ENCODE measurements around the gene ZFP64.
"Not testable (repeated sequence)": the region's sequence is repeated elsewhere in the genome, so short reads cannot be mapped to it uniquely, and the experiment has no call there.

Gene ZFP64

GRCh38 chr20:52224920-52225319, 33.3 kb upstream of the ZFP64 start:
- Histone ChIP-seq H3K27me3 (ENCODE audit: control insufficient read depth, insufficient read depth, low read length, poor library complexity, severe bottlenecking) (no peaks in the 10 kb centered on the region), H3K9me3 (ENCODE audit: control insufficient read depth, low read length) (peaks cover 2% of the 10 kb centered on the region), H3K4me3 (ENCODE audit: insufficient read depth, low read depth, low read length) (no peak overlapping the region), H3K36me3 (ENCODE audit: control insufficient read depth, insufficient read depth, low read length) (peaks cover 3% of the 10 kb centered on the region), H3K27ac (ENCODE audit: insufficient read depth, low read depth, low read length, poor library complexity, severe bottlenecking) (no peak overlapping the region), H3K4me1 (ENCODE audit: control insufficient read depth, insufficient read depth, low read length) (no peaks in the 10 kb centered on the region)
- 86 to 87% methylated on average over 3 of the region's 3 CpGs for WGBS, 2 experiments

- 88 to 90% methylated on average over 4 of the region's 4 CpGs for WGBS, 2 experiments
- H3K27me3 ChIP-seq (ENCODE audit: control insufficient read depth, insufficient read depth, low read length, poor library complexity, severe bottlenecking); H3K9me3 ChIP-seq (ENCODE audit: control insufficient read depth, low read length); H3K4me3 ChIP-seq (ENCODE audit: insufficient read depth, low read depth, low read length); H3K4me1 ChIP-seq (ENCODE audit: control insufficient read depth, insufficient read depth, low read length); H3K36me3 ChIP-seq (ENCODE audit: control insufficient read depth, insufficient read depth, low read length); H3K27ac ChIP-seq (ENCODE audit: insufficient read depth, low read depth, low read length, poor library complexity, severe bottlenecking): not testable (repeated sequence)
These were observed 29.8 kb upstream of the ZFP64 start for GRCh38 chr20:52221362-52221761.

- H3K36me3 ChIP-seq (ENCODE audit: control insufficient read depth, insufficient read depth, low read length); H3K27ac ChIP-seq (ENCODE audit: insufficient read depth, low read depth, low read length, poor library complexity, severe bottlenecking); H3K4me3 ChIP-seq (ENCODE audit: insufficient read depth, low read depth, low read length); H3K9me3 ChIP-seq (ENCODE audit: control insufficient read depth, low read length); H3K4me1 ChIP-seq (ENCODE audit: control insufficient read depth, insufficient read depth, low read length); H3K27me3 ChIP-seq (ENCODE audit: control insufficient read depth, insufficient read depth, low read length, poor library complexity, severe bottlenecking): not testable (repeated sequence)
These were observed 29.3 kb upstream of the ZFP64 start for GRCh38 chr20:52220891-52221290.

- peaks cover 3% of the 10 kb centered on the region for H3K36me3 ChIP-seq (ENCODE audit: control insufficient read depth, insufficient read depth, low read length)
- no peaks in the 10 kb centered on the region for H3K4me1 ChIP-seq (ENCODE audit: control insufficient read depth, insufficient read depth, low read length)
- 84 to 88% methylated on average over 9 of the region's 9 CpGs for WGBS, 2 experiments
- no peaks in the 10 kb centered on the region for H3K27me3 ChIP-seq (ENCODE audit: control insufficient read depth, insufficient read depth, low read length, poor library complexity, severe bottlenecking)
- H3K4me3 ChIP-seq (ENCODE audit: insufficient read depth, low read depth, low read length), result no peak overlapping the region
- H3K9me3 ChIP-seq (ENCODE audit: control insufficient read depth, low read length), result peaks cover 2% of the 10 kb centered on the region
- no peak overlapping the region for H3K27ac ChIP-seq (ENCODE audit: insufficient read depth, low read depth, low read length, poor library complexity, severe bottlenecking)
These were observed 27.9 kb upstream of the ZFP64 start for GRCh38 chr20:52219441-52219840.

- Histone ChIP-seq H3K27me3 (ENCODE audit: control insufficient read depth, insufficient read depth, low read length, poor library complexity, severe bottlenecking) (no peaks in the 10 kb centered on the region), H3K4me1 (ENCODE audit: control insufficient read depth, insufficient read depth, low read length) (no peaks in the 10 kb centered on the region), H3K27ac (ENCODE audit: insufficient read depth, low read depth, low read length, poor library complexity, severe bottlenecking) (no peak overlapping the region), H3K9me3 (ENCODE audit: control insufficient read depth, low read length) (peaks cover 2% of the 10 kb centered on the region), H3K4me3 (ENCODE audit: insufficient read depth, low read depth, low read length) (no peak overlapping the region), H3K36me3 (ENCODE audit: control insufficient read depth, insufficient read depth, low read length) (peaks cover 3% of the 10 kb centered on the region)
- 91 to 97% methylated on average over 1 to 2 of the region's 2 CpGs for WGBS, 2 experiments
These were observed 26.3 kb upstream of the ZFP64 start for GRCh38 chr20:52217689-52218395.

- no peak overlapping the region for H3K27ac ChIP-seq (ENCODE audit: insufficient read depth, low read depth, low read length, poor library complexity, severe bottlenecking)
- H3K27me3 ChIP-seq (ENCODE audit: control insufficient read depth, insufficient read depth, low read length, poor library complexity, severe bottlenecking), result no peaks in the 10 kb centered on the region
- H3K4me1 ChIP-seq (ENCODE audit: control insufficient read depth, insufficient read depth, low read length), result no peaks in the 10 kb centered on the region
- no peaks in the 10 kb centered on the region for H3K36me3 ChIP-seq (ENCODE audit: control insufficient read depth, insufficient read depth, low read length)
- WGBS, 2 experiments, result 50 to 73% methylated on average over 2 to 4 of the region's 4 CpGs
- no peak overlapping the region for H3K4me3 ChIP-seq (ENCODE audit: insufficient read depth, low read depth, low read length)
- H3K9me3 ChIP-seq (ENCODE audit: control insufficient read depth, low read length), result no peaks in the 10 kb centered on the region
These were observed 22.4 kb upstream of the ZFP64 start for GRCh38 chr20:52213995-52214394.

GRCh38 chr20:52212943-52213342, 21.4 kb upstream of the ZFP64 start:
- WGBS, 2 experiments, result 96 to 97% methylated on average over 2 of the region's 2 CpGs
- H3K27ac ChIP-seq (ENCODE audit: insufficient read depth, low read depth, low read length, poor library complexity, severe bottlenecking), result no peak overlapping the region

GRCh38 chr20:52210037-52210990, 18.7 kb upstream of the ZFP64 start:
- H3K36me3 ChIP-seq (ENCODE audit: control insufficient read depth, insufficient read depth, low read length), result no peaks in the 10 kb centered on the region
- H3K27me3 ChIP-seq (ENCODE audit: control insufficient read depth, insufficient read depth, low read length, poor library complexity, severe bottlenecking), result no peaks in the 10 kb centered on the region
- H3K9me3 ChIP-seq (ENCODE audit: control insufficient read depth, low read length), result no peaks in the 10 kb centered on the region
- H3K27ac ChIP-seq (ENCODE audit: insufficient read depth, low read depth, low read length, poor library complexity, severe bottlenecking), result no peak overlapping the region
- H3K4me3 ChIP-seq (ENCODE audit: insufficient read depth, low read depth, low read length), result no peak overlapping the region
- WGBS, 2 experiments, result 92% methylated on average over 39 of the region's 39 CpGs
- no peaks in the 10 kb centered on the region for H3K4me1 ChIP-seq (ENCODE audit: control insufficient read depth, insufficient read depth, low read length)

More at GRCh38 chr20:52212943-52213342, 21.4 kb upstream of the ZFP64 start:
- Histone ChIP-seq H3K36me3 (ENCODE audit: control insufficient read depth, insufficient read depth, low read length) (no peaks in the 10 kb centered on the region), H3K4me1 (ENCODE audit: control insufficient read depth, insufficient read depth, low read length) (no peaks in the 10 kb centered on the region), H3K9me3 (ENCODE audit: control insufficient read depth, low read length) (no peaks in the 10 kb centered on the region), H3K4me3 (ENCODE audit: insufficient read depth, low read depth, low read length) (no peak overlapping the region), H3K27me3 (ENCODE audit: control insufficient read depth, insufficient read depth, low read length, poor library complexity, severe bottlenecking) (no peaks in the 10 kb centered on the region)

- WGBS, 2 experiments, result 14 to 16% methylated on average over 4 of the region's 4 CpGs
- Histone ChIP-seq H3K4me1 (ENCODE audit: control insufficient read depth, insufficient read depth, low read length) (no peaks in the 10 kb centered on the region), H3K36me3 (ENCODE audit: control insufficient read depth, insufficient read depth, low read length) (no peaks in the 10 kb centered on the region), H3K9me3 (ENCODE audit: control insufficient read depth, low read length) (no peaks in the 10 kb centered on the region), H3K27ac (ENCODE audit: insufficient read depth, low read depth, low read length, poor library complexity, severe bottlenecking) (no peak overlapping the region), H3K27me3 (ENCODE audit: control insufficient read depth, insufficient read depth, low read length, poor library complexity, severe bottlenecking) (no peaks in the 10 kb centered on the region), H3K4me3 (ENCODE audit: insufficient read depth, low read depth, low read length) (no peak overlapping the region)
These were observed 17.6 kb upstream of the ZFP64 start for GRCh38 chr20:52209154-52209571.

GRCh38 chr20:52207020-52207810, 15.6 kb upstream of the ZFP64 start:
- no peaks in the 10 kb centered on the region for H3K4me1 ChIP-seq (ENCODE audit: control insufficient read depth, insufficient read depth, low read length)
- no peaks in the 10 kb centered on the region for H3K36me3 ChIP-seq (ENCODE audit: control insufficient read depth, insufficient read depth, low read length)
- H3K27ac ChIP-seq (ENCODE audit: insufficient read depth, low read depth, low read length, poor library complexity, severe bottlenecking), result no peak overlapping the region
- no peaks in the 10 kb centered on the region for H3K27me3 ChIP-seq (ENCODE audit: control insufficient read depth, insufficient read depth, low read length, poor library complexity, severe bottlenecking)
- no peaks in the 10 kb centered on the region for H3K9me3 ChIP-seq (ENCODE audit: control insufficient read depth, low read length)
- H3K4me3 ChIP-seq (ENCODE audit: insufficient read depth, low read depth, low read length), result no peak overlapping the region
- WGBS, 2 experiments, result 91 to 93% methylated on average over 2 to 3 of the region's 3 CpGs
